ENCODE measurements around the gene SMIM1.

Gene SMIM1

DNA sequence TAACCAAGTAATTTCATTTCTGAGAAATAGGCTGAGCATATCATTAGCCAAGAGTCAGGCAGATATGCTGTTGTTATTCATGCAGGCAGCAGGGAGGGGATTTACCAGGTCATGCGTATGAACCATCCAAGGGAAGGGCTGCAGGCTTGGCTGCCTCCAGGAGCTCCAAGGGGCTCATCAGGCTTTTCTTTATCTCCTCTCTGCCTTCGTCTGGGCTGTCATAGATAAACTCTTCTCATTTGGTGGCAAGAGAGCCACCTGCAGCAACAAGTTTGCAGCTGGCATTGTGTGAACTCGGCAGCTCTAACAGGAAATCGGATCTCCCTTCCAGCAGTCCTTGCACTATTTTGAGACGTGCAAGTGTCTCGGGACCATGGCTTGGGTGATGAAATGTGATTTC lies 12.8 kb upstream of the SMIM1 start:
- no peak overlapping the region for H3K4me3 ChIP-seq (ENCODE audit: low read depth, low read length)
- ChIA-PET POLR2A (no interaction called here), CTCF (interaction anchor here (1.3 kb wide), 1 partner anchor 35 kb away, joined by 3 read pairs; no protein-coding TSS in a partner anchor)
- TF ChIP-seq, protein P1, sequence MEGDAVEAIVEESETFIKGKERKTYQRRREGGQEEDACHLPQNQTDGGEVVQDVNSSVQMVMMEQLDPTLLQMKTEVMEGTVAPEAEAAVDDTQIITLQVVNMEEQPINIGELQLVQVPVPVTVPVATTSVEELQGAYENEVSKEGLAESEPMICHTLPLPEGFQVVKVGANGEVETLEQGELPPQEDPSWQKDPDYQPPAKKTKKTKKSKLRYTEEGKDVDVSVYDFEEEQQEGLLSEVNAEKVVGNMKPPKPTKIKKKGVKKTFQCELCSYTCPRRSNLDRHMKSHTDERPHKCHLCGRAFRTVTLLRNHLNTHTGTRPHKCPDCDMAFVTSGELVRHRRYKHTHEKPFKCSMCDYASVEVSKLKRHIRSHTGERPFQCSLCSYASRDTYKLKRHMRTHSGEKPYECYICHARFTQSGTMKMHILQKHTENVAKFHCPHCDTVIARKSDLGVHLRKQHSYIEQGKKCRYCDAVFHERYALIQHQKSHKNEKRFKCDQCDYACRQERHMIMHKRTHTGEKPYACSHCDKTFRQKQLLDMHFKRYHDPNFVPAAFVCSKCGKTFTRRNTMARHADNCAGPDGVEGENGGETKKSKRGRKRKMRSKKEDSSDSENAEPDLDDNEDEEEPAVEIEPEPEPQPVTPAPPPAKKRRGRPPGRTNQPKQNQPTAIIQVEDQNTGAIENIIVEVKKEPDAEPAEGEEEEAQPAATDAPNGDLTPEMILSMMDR (IDR thresholded peaks at IDR 0.05; ENCODE audit: insufficient read depth, low read length, missing control alignments): no peak
- DNase-seq (ENCODE audit: low read depth, low spot score): no peak

DNA sequence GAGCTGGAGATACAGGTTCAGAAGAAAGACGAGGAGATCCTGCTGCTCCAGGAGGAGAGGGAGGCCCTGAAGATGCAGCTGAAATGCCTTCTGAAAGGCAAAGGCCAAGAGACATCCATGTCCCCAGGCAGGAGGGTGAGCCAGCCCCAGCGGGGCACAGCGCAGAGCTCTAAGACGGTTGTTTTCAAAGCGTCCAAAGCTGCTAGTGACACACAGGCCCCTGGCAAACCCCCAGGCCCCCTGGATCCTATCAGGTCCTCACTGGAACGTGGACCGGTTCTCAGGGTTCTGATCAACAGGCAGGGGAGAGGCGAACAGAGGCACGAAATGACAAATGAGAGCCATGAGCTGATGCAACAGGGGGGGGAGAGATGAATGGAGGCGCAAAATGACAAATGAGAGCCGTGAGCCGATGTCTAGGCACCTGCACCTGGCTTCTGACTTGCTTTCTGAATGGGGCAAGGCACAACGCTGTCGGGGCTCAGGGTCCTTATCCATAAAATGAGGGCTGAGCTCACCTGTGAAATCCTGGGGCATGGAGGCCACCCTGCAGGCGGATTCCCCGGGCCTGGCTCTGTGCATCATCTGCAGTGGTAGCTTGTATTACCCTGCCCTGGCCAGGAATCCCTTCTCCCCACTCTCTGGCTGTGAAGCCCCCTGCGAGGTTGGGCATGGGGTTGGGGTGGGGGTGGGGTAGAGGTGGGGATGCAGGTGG lies 11.1 kb upstream of the SMIM1 start:
- POLR2A ChIA-PET: no interaction called here
- CTCF ChIA-PET: interaction anchor here (1.0 to 1.2 kb wide), 3 partner anchors 9 to 37 kb away, joined by 3 read pairs; partner anchors contain the start of gene CCDC27
- no peak overlapping the region for H3K4me3 ChIP-seq (ENCODE audit: low read depth, low read length)
- DNase-seq (ENCODE audit: low read depth, low spot score): no peak
- TF ChIP-seq, protein P1 (IDR thresholded peaks at IDR 0.05; ENCODE audit: insufficient read depth, low read length, missing control alignments): no peak

DNA sequence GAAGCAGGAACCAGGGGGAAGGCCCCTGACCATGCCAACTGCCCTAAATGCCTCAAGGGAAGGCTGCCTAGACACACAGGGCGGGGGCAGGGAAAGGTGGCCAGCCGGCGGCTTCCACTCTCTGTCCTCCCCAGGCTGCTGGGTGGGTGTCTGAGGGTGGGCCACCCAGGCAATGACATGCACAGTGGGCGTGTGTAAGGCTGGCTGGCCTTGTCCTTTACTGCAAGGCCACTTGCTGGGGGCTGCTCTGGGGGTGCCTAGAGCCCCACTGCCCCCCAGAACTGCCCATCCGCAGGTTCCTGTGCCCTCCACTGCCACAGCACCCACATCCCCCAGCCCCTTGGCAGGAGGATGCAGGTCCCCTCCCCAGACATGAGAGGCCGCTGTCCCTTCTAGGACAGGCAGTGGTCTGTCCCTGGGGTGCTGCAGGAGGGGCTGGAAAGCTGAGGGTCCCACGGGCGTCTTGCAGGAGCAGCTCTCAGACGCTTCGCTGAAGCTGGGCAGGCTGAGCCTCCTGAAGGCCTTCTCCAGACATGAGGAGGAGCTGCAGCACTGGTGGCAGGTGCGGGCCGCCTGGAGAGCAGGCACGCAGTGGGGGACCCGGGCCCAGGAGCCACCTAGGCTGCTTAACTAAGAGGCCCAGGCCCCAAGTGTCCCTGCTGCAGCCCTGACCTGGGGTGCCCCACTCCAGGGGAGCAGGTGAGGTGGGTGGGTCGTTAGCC lies 10.2 kb upstream of the SMIM1 start:
- ChIA-PET CTCF (no interaction called here), POLR2A (no interaction called here)
- no peak overlapping the region for H3K4me3 ChIP-seq (ENCODE audit: low read depth, low read length)
- TF ChIP-seq, protein P1 (IDR thresholded peaks at IDR 0.05; ENCODE audit: insufficient read depth, low read length, missing control alignments): no peak
- DNase-seq (ENCODE audit: low read depth, low spot score): no peak

DNA sequence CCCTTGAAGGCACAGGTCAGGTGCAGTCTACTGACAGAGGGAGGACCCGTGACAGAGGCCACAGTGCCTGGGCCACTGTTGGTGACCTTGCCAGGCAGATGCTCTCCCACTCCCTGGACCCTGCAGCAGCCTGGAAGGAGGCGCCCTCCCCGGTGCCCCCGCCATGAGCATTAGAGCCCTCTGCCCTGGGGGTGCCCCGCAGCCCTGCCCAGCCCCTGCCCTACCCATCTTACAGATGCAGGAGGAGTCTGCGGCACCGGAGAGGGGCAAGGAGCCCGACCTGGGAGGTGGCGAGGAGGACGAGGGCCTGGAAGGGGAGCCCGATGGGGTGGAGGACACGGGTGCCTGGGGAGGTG lies 9.7 kb upstream of the SMIM1 start:
- H3K4me3 ChIP-seq (ENCODE audit: low read depth, low read length): no peak overlapping the region
- POLR2A ChIA-PET: no interaction called here
- DNase-seq (ENCODE audit: low read depth, low spot score): no peak
- TF ChIP-seq, protein P1 (IDR thresholded peaks at IDR 0.05; ENCODE audit: insufficient read depth, low read length, missing control alignments): no peak
- CTCF ChIA-PET: no interaction called here

DNA sequence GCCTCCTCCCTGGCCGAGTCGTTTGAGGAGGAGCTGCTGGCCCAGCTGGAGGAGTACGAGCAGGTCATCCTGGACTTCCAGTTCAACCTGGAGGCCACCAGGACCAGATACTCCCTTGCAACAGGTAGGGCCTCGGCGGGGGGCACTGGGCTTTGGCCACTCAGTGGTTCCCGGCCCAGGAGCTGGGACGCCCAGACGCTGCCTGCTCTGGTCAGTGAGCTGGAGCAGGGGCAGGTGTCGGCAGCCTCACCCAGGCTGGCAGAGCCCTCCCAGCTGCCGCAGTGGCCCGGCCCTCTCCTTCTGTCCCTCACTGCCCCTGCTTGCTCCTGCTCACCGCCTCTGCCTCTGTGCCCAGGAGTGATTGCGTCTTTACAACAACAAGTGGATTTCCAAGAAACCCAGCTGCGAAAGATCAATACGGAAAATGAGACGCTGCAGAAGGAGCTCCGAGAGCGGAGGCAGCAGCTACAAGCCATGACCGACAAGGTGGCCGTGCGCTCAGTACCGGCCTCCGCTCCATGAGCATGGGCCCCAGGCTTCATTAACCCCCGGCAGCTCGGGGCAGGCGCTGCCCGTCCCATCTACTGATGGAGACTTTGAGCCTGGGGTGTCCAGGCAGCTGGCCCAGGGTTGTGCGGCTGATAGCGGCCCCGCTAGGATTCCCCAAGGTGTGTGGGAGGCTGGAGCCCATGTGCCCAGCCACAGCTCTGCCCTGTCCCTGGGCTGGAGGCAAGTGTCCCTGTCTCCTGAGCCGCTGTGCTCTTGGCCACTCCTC lies 9.0 kb upstream of the SMIM1 start:
- no peak for DNase-seq (ENCODE audit: low read depth, low spot score)
- ChIA-PET CTCF (no interaction called here), POLR2A (no interaction called here)
- TF ChIP-seq, protein P1 (IDR thresholded peaks at IDR 0.05; ENCODE audit: insufficient read depth, low read length, missing control alignments): no peak
- H3K4me3 ChIP-seq (ENCODE audit: low read depth, low read length): no peak overlapping the region
